Choroid plexus epithelial cell (primary cell): ENCODE results near the gene SOX4.

Experiments
- DNase-seq: peaks from one replicate; pipeline ENCODE4 v3.0.0-alpha.2; 2010; ENCODE audit warnings: low read depth
- H3K4me3 ChIP-seq: 2 replicates; pipeline ENCODE4 v1.5.1; 2011; ENCODE audit warnings: low read depth, mild to moderate bottlenecking, control low read depth, low read length, moderate library complexity
- TF ChIP-seq, protein P1 (sequence below): conservative IDR thresholded peaks from 2 replicates; pipeline ENCODE4 v1.5.1; 2011; ENCODE audit warnings: low read depth, mild to moderate bottlenecking, control low read depth, inconsistent platforms, low read length, moderate library complexity

The SOX4 gene

DNA sequence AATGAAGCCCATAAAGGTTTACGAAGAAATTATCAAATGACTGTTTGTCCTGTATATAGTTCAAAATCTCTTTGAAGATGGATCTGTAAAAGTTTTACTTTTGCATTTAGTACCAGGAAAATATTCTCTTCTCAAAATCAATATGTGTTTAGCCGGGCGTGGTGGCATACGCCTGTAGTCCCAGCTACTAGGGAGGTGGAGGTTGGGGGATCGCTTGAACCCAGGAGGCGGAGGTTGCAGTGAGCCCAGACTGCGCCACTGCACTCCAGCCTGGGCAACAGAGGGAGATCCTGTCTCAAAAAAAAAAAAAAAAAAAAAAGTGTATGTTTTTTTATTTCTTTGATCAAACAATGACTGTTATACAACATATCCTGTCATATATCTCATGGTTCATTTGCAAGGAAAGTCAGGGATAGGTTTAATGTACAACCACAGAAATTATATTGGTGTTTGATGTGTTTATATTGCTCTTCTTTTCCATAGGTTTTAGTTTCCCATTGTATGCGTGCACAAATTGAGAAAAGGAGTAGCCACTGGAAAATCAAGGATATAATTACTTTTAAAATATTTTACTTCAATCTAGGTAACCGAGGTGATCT is 40.1 kb downstream of the SOX4 start:
- no peak for DNase-seq
- no peak overlapping the region for H3K4me3 ChIP-seq
- TF ChIP-seq, protein P1, sequence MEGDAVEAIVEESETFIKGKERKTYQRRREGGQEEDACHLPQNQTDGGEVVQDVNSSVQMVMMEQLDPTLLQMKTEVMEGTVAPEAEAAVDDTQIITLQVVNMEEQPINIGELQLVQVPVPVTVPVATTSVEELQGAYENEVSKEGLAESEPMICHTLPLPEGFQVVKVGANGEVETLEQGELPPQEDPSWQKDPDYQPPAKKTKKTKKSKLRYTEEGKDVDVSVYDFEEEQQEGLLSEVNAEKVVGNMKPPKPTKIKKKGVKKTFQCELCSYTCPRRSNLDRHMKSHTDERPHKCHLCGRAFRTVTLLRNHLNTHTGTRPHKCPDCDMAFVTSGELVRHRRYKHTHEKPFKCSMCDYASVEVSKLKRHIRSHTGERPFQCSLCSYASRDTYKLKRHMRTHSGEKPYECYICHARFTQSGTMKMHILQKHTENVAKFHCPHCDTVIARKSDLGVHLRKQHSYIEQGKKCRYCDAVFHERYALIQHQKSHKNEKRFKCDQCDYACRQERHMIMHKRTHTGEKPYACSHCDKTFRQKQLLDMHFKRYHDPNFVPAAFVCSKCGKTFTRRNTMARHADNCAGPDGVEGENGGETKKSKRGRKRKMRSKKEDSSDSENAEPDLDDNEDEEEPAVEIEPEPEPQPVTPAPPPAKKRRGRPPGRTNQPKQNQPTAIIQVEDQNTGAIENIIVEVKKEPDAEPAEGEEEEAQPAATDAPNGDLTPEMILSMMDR = no peak

DNA sequence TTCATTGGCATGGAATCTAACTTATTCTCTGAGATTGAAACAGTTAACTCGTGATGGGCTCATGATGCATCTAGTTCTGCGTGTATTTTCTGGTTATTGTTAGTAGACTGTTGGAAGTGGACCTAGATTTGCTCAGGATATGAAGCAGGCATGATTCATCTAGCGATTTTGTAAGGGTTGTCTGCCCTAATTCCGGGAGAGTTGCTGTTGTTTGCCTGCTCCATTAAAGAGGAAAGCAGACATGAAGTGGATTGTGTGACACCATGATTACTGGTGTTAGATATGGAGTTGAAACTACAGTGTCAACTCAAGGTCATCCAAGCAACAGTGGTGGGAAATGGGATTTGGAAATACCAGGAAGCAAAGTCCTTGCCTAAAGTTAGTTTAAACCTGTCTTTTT is 41.0 kb downstream of the SOX4 start:
- H3K4me3 ChIP-seq = no peak overlapping the region
- TF ChIP-seq, protein P1 = no peak
- peak; percentile 94 for DNase-seq

DNA sequence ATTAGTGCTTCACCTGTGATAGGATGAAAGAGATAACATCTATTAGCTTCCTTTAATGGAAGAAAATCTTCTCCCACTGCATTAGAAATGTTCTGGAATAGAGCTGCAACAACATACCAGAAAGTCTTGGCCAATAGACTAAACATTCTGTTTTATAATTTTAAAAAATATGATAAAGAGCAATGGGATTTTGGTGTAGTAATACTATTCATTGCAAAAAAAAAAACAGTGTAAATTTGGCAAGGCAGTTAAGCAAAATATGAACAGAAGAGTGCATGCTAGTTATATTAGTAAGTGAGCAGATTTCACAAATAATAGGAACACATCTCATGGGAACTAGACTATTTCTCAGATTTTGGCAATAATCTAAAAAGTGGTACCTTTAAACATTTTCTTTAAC is 43.3 kb downstream of the SOX4 start:
- H3K4me3 ChIP-seq = no peak overlapping the region
- TF ChIP-seq, protein P1 = no peak
- DNase-seq = peak; percentile 17

DNA sequence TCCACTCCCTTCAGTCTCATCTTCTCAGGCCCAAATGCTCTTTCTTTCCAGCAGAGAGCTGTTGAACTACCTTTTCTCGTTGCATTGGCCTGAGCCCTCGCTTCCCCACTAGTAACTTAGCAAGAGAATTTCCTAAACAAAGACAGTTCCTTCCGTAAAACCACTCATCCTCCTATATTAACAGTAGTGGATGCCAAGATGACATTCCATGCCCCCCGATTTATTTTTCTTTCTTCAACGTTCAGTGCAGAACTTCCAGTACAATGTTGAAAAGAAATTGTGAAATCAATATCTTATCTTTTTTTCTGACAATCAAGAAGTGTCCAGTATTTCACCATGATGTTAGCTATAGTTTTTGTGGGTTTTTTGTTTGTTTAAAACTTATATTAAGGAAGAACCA is 45.8 kb downstream of the SOX4 start:
- H3K4me3 ChIP-seq = no peak overlapping the region
- DNase-seq = peak; percentile 42
- TF ChIP-seq, protein P1 = no peak
